ENCODE data around the gene EMC6.

DNA sequence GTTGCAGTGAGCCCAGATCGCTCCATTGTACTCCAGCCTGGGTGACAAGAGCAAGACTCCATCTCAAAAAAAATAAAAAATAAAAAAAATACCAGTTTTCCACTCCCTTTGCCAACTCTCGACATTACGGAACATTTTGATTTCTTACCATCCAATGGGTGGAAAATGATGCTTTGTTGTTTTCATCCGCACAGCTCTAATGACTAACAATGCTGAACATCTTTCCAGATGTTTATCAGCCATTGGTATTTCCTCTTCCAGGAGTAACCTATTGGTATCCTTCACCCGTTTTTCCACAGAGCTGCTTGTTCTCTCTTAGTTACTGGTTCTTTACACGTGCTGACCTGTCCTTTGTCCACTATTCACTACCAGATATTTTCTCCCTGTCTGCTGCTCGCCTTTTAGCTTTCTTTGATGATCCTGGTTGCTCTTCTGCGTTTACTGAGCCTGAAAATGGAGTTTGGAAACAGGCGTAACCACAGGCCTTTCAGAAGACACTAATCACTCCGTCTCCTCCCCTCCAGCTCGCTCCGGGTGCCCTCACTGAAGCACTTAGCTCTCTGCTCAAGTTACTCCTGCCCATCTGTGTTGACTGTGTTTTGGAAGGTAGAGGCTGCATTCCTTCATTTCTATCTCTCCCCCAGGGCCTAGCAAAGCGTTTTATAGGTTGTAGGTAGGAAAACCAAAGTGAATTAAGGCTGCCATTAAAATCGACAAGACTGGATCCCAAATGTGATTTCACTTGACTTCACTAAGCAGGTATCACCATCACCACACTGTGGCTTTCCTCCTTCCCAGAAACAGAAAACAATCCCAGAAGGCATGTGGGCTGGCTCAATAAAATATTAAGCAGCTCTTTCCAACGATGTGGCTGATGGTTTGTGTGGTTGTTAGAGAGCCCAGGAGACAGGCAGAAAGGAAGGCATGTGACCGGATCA lies 41.5 kb upstream of the EMC6 start:
- TF ChIP-seq, protein P1, sequence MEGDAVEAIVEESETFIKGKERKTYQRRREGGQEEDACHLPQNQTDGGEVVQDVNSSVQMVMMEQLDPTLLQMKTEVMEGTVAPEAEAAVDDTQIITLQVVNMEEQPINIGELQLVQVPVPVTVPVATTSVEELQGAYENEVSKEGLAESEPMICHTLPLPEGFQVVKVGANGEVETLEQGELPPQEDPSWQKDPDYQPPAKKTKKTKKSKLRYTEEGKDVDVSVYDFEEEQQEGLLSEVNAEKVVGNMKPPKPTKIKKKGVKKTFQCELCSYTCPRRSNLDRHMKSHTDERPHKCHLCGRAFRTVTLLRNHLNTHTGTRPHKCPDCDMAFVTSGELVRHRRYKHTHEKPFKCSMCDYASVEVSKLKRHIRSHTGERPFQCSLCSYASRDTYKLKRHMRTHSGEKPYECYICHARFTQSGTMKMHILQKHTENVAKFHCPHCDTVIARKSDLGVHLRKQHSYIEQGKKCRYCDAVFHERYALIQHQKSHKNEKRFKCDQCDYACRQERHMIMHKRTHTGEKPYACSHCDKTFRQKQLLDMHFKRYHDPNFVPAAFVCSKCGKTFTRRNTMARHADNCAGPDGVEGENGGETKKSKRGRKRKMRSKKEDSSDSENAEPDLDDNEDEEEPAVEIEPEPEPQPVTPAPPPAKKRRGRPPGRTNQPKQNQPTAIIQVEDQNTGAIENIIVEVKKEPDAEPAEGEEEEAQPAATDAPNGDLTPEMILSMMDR (IDR thresholded peaks at IDR 0.05; ENCODE audit: borderline replicate concordance, extremely low read depth, low read length, poor library complexity, severe bottlenecking), result no peak
- no peak for TF ChIP-seq EZH2 (IDR thresholded peaks at IDR 0.05; ENCODE audit: borderline replicate concordance, low read depth, low read length, severe bottlenecking)
